Mammary epithelial cell (primary cell): ENCODE results near the gene PRKCA.

Experiments used
- EZH2 ChIP-seq: IDR thresholded peaks from 2 replicates; pipeline ENCODE4 v1.6.1; 2012; ENCODE audit warnings: low read length, inconsistent platforms, borderline replicate concordance
- TF ChIP-seq, protein P1 (sequence below), 2 donors: IDR thresholded peaks in 1 of 2; conservative IDR thresholded peaks in 1 of 2; 2 replicates each; pipeline ENCODE4 v1.5.1; 2011 to 2012; ENCODE audit warnings: inconsistent platforms in 2 of 2, low read length in 2 of 2, mild to moderate bottlenecking in 2 of 2, control low read depth in 1 of 2, low read depth in 1 of 2; ENCODE audit not compliant: insufficient read depth in 1 of 2; ENCODE audit errors: extremely low read depth in 1 of 2

DNA sequence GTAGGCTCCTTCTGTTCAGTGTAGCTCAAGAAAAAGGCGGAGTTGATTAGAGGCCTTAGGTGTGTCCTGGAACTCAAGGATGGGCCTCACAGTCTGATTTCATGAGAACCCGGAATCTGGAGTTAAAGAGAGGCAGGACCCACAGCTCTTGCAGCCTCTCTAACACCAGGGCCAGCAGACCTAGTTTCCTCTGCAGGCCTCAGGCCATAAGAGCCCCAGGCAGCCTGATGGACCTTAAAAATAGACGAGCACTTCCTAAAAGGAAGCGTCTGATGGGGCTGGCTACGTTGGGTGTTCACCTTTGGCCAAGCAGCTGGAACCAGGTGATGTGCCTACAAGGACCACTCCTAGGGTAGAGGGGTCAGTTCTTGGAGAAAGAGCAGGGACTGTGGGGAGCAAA is 540.1 kb downstream of the PRKCA start:
- TF ChIP-seq, protein P1, sequence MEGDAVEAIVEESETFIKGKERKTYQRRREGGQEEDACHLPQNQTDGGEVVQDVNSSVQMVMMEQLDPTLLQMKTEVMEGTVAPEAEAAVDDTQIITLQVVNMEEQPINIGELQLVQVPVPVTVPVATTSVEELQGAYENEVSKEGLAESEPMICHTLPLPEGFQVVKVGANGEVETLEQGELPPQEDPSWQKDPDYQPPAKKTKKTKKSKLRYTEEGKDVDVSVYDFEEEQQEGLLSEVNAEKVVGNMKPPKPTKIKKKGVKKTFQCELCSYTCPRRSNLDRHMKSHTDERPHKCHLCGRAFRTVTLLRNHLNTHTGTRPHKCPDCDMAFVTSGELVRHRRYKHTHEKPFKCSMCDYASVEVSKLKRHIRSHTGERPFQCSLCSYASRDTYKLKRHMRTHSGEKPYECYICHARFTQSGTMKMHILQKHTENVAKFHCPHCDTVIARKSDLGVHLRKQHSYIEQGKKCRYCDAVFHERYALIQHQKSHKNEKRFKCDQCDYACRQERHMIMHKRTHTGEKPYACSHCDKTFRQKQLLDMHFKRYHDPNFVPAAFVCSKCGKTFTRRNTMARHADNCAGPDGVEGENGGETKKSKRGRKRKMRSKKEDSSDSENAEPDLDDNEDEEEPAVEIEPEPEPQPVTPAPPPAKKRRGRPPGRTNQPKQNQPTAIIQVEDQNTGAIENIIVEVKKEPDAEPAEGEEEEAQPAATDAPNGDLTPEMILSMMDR (conservative IDR thresholded peaks at IDR 0.05 in 1 of 2, IDR thresholded peaks at IDR 0.05 in 1 of 2; ENCODE audit: extremely low read depth in 1 of 2, insufficient read depth in 1 of 2, low read depth in 1 of 2, low read length in 2 of 2) = no peak
- TF ChIP-seq EZH2 = no peak
